Dermis microvascular lymphatic vessel endothelial cell (primary cell): ENCODE data around the gene MAN2A2. TPM values are rescaled to one million over a fixed set of nuclear protein-coding genes. Genes with fewer than 3 reads are reported as not detected.

Source experiments
- DNase-seq, 2 donors: peaks; one replicate each; pipeline versions ENCODE4 v3.0.0 to v3.0.0-alpha.2; 2010; ENCODE audit warnings: low read depth in 2 of 2
- total RNA-seq: library from RNA; depleted of rRNA; stranded (reverse); fragments of >200 nt; gene quantifications from 2 replicates; pipeline ENCODE4 v1.2.1, GENCODE V29; 2014

Gene MAN2A2
- total RNA-seq, 1 donor from 2014 or later = 13.6 TPM

- no peak for DNase-seq
Measured at GRCh38 chr15:90960298-90961091, 57.4 kb downstream of the MAN2A2 start.

- no peak for DNase-seq
Measured at GRCh38 chr15:90962021-90962420, 58.9 kb downstream of the MAN2A2 start.

- no peak for DNase-seq
Measured at GRCh38 chr15:90966262-90966661, 63.2 kb downstream of the MAN2A2 start.

GRCh38 chr15:90967206-90967605 lies 64.1 kb downstream of the MAN2A2 start:
- DNase-seq = no peak

GRCh38 chr15:90968434-90968833 lies 65.3 kb downstream of the MAN2A2 start:
- no peak for DNase-seq

GRCh38 chr15:90970274-90970673 lies 67.2 kb downstream of the MAN2A2 start:
- DNase-seq = no peak

- DNase-seq = no peak
Measured at GRCh38 chr15:90972133-90972532, 69.0 kb downstream of the MAN2A2 start.

Other genes with a start within 250 kb of the MAN2A2 start
- 3.0 and 5.1 TPM in 2 replicates for gene BLM, start 186.0 kb upstream of the MAN2A2 start, total RNA-seq
- gene FURIN, start 34.7 kb upstream of the MAN2A2 start, total RNA-seq = 39.8 and 81.7 TPM in 2 replicates
- 52.5 and 55.7 TPM in 2 replicates for gene FES, start 18.8 kb upstream of the MAN2A2 start, total RNA-seq
- gene HDDC3, start 29.2 kb downstream of the MAN2A2 start, total RNA-seq = 9.5 and 10.2 TPM in 2 replicates
- 96.8 and 112 TPM in 2 replicates for gene UNC45A, start 32.0 kb downstream of the MAN2A2 start, total RNA-seq
- 5.1 and 6.5 TPM in 2 replicates for gene RCCD1, start 51.6 kb downstream of the MAN2A2 start, total RNA-seq
- gene PRC1, start 91.2 kb downstream of the MAN2A2 start, total RNA-seq = 40.8 and 108 TPM in 2 replicates
- gene VPS33B, start 119.3 kb downstream of the MAN2A2 start, total RNA-seq = 7.8 and 11.3 TPM in 2 replicates
- 0.64 and 2.0 TPM in 2 replicates for gene SV2B, start 197.0 kb downstream of the MAN2A2 start, total RNA-seq